Body of pancreas (tissue), 4 donors: ENCODE data around the gene PCSK6. TPM values are rescaled to one million over a fixed set of nuclear protein-coding genes. Genes with fewer than 3 reads are reported as not detected.

Source experiments
- ATAC-seq: fragments of 150-250 bp; one replicate; pipeline ENCODE4 v1.9.1; 2016
- DNase-seq, 4 donors: peaks; one replicate each; pipeline ENCODE4 v3.0.0-alpha.2; 2019
- H3K27ac ChIP-seq, 4 donors: fragments of 200-600 bp; sonication (generic); 1 replicate in 3 of 4; 2 replicates in 1 of 4; pipeline versions ENCODE4 v1.5.1 to v1.6.1; 2016 to 2019; ENCODE audit warnings: mild to moderate bottlenecking in 1 of 4, mixed read lengths in 1 of 4, moderate library complexity in 1 of 4
- H3K27me3 ChIP-seq, 2 donors: fragments of 200-600 bp; sonication (generic); one replicate each; pipeline ENCODE4 v1.6.0; 2016; ENCODE audit warnings: mild to moderate bottlenecking in 1 of 2
- H3K36me3 ChIP-seq, 2 donors: fragments of 200-600 bp; sonication (generic); replicated peaks in 1 of 2; 2 replicates each; pipeline ENCODE4 v1.5.1; 2016; ENCODE audit warnings: low read depth in 2 of 2; ENCODE audit not compliant: insufficient read depth in 1 of 2
- H3K4me1 ChIP-seq: fragments of 200-600 bp; sonication (generic); one replicate; pipeline ENCODE4 v1.6.0; 2016
- H3K4me3 ChIP-seq, 2 donors: fragments of 200-600 bp; sonication (generic); 1 replicate in 1 of 2; 2 replicates in 1 of 2; pipeline ENCODE4 v1.5.1; 2016 to 2019
- H3K9me3 ChIP-seq, 3 donors: fragments of 200-600 bp; sonication (generic); 1 replicate in 2 of 3; 2 replicates in 1 of 3; pipeline ENCODE4 v1.5.1; 2016
- CTCF ChIP-seq, 7 experiments: fragments of 450-650 bp in 4 of 7; fragments of 200-600 bp in 3 of 7; sonication (generic) in 3 of 7; IDR thresholded peaks; one replicate each; pipeline ENCODE4 v1.5.1; 2016 to 2019; ENCODE audit warnings: antibody characterized with exemption in 7 of 7
- POLR2A ChIP-seq, 3 donors: fragments of 450-650 bp; IDR thresholded peaks; one replicate each; pipeline ENCODE4 v1.6.1; 2016; ENCODE audit warnings: antibody characterized with exemption in 3 of 3, mild to moderate bottlenecking in 2 of 3
- WGBS, 2 donors: methylation state at CpG; one replicate each; pipeline ENCODE4 v1.1.5; 2017; 5-methylcytosine and 5-hydroxymethylcytosine counted together
- intact Hi-C: fragments of 100-400 bp; cut with DNase I; formaldehyde crosslinking; loops from one replicate; pipeline ENCODE4 v1.15.1; 2023
- total RNA-seq, 2 donors: library from RNA; depleted of rRNA; stranded (reverse); fragments of >200 nt; gene quantifications; one replicate each; pipeline ENCODE4 v1.1.0, GENCODE V29; 2016

Gene PCSK6
- total RNA-seq, 2 donors from 2014 or later: 8.9 to 10.1 TPM

- no peaks in the 10 kb centered on the region for H3K9me3 ChIP-seq
- intact Hi-C loops: no loop called here
- H3K4me3 ChIP-seq: no peak overlapping the region
- no peak for ATAC-seq
- peak in 1 of 4 donors; percentile 7 for DNase-seq
- TF ChIP-seq POLR2A (IDR thresholded peaks at IDR 0.05): no peak
- no peak for TF ChIP-seq CTCF (IDR thresholded peaks at IDR 0.05)
- WGBS, 2 donors: 85 to 89% methylated on average over 6 to 18 of the region's 19 CpGs
- H3K27ac ChIP-seq: no peak overlapping the region
- H3K27me3 ChIP-seq: no peaks in the 10 kb centered on the region
- no peaks in the 10 kb centered on the region for H3K36me3 ChIP-seq
- no peaks in the 10 kb centered on the region for H3K4me1 ChIP-seq
Measured at GRCh38 chr15:101325263-101326025, 164.1 kb downstream of the PCSK6 start.

GRCh38 chr15:101324524-101325177 lies 164.9 kb downstream of the PCSK6 start:
- no peak for ATAC-seq
- Histone ChIP-seq H3K36me3 (no peaks in the 10 kb centered on the region), H3K9me3 (no peaks in the 10 kb centered on the region), H3K27ac (no peak overlapping the region), H3K4me3 (no peak overlapping the region), H3K27me3 (no peaks in the 10 kb centered on the region), H3K4me1 (no peaks in the 10 kb centered on the region)
- TF ChIP-seq CTCF (IDR thresholded peaks at IDR 0.05) (no peak), POLR2A (IDR thresholded peaks at IDR 0.05) (no peak)
- WGBS, 2 donors: 84 to 92% methylated on average over 4 to 13 of the region's 13 CpGs
- intact Hi-C loops: no loop called here
- no peak for DNase-seq

GRCh38 chr15:101323793-101324523 lies 165.5 kb downstream of the PCSK6 start:
- no peak overlapping the region for H3K4me3 ChIP-seq

GRCh38 chr15:101322854-101323477 lies 166.5 kb downstream of the PCSK6 start:
- intact Hi-C loops: no loop called here
- H3K4me1 ChIP-seq: no peaks in the 10 kb centered on the region
- WGBS, 2 donors: 84% methylated on average over 17 of the region's 17 CpGs
- H3K4me3 ChIP-seq: no peak overlapping the region
- no peaks in the 10 kb centered on the region for H3K27me3 ChIP-seq
- no peak for ATAC-seq
- H3K9me3 ChIP-seq: no peaks in the 10 kb centered on the region
- no peak for TF ChIP-seq CTCF (IDR thresholded peaks at IDR 0.05)
- TF ChIP-seq POLR2A (IDR thresholded peaks at IDR 0.05): no peak
- no peak overlapping the region for H3K27ac ChIP-seq
- H3K36me3 ChIP-seq: no peaks in the 10 kb centered on the region
- DNase-seq: peak in 1 of 4 donors; percentile 3

More at GRCh38 chr15:101323793-101324523, 165.5 kb downstream of the PCSK6 start:
- Histone ChIP-seq H3K27ac (no peak overlapping the region), H3K4me1 (no peaks in the 10 kb centered on the region), H3K9me3 (no peaks in the 10 kb centered on the region), H3K36me3 (no peaks in the 10 kb centered on the region), H3K27me3 (no peaks in the 10 kb centered on the region)
- 89 to 91% methylated on average over 17 to 21 of the region's 21 CpGs for WGBS, 2 donors
- DNase-seq (peak in 1 of 4 donors; percentile 4), ATAC-seq (no peak)
- no peak for TF ChIP-seq POLR2A (IDR thresholded peaks at IDR 0.05)
- TF ChIP-seq CTCF (IDR thresholded peaks at IDR 0.05): no peak
- intact Hi-C loops: no loop called here
